HG02678 (cell line): ENCODE measurements around the gene OR8D1.

Experiments
- ATAC-seq: cut with Tn5 transposase; IDR thresholded peaks from one replicate; pipeline ENCODE4 v1.9.1; 2021; ENCODE audit warnings: mild to moderate bottlenecking, moderate library complexity; ENCODE audit not compliant: unreplicated experiment

Gene OR8D1

GRCh38 chr11:124313849-124314248 lies at the start of gene OR8D1:
Gene OR8D1 (minus strand): TSS chr11:124313949. CDS start chr11:124310766, 3,183 bp downstream.
- no peak for ATAC-seq

GRCh38 chr11:124359566-124359965 lies 45.8 kb upstream of the OR8D1 start:
- no peak for ATAC-seq

GRCh38 chr11:124346311-124346955 lies 32.7 kb upstream of the OR8D1 start:
- ATAC-seq = no peak

- no peak for ATAC-seq
Measured at GRCh38 chr11:124344346-124344745, 30.6 kb upstream of the OR8D1 start.

GRCh38 chr11:124340142-124340447 lies 26.3 kb upstream of the OR8D1 start:
- no peak for ATAC-seq

GRCh38 chr11:124339396-124340141 lies 25.8 kb upstream of the OR8D1 start:
- no peak for ATAC-seq

- no peak for ATAC-seq
Measured at GRCh38 chr11:124331873-124332272, 18.1 kb upstream of the OR8D1 start.

- peak; percentile 93 for ATAC-seq
Measured at GRCh38 chr11:124329787-124330478, 16.2 kb upstream of the OR8D1 start.

- ATAC-seq = no peak
Measured at GRCh38 chr11:124327775-124328174, 14.0 kb upstream of the OR8D1 start.

- no peak for ATAC-seq
Measured at GRCh38 chr11:124322356-124322755, 8.6 kb upstream of the OR8D1 start.

- ATAC-seq = no peak
Measured at GRCh38 chr11:124320097-124320496, 6.3 kb upstream of the OR8D1 start, which contains the start of gene OR8D2. Gene OR8D2 (minus strand): TSS chr11:124320197. CDS start chr11:124320197, 0 bp downstream.

- no peak for ATAC-seq
Measured at GRCh38 chr11:124315052-124315451, 1.3 kb upstream of the OR8D1 start.

GRCh38 chr11:124313131-124313530 lies 618 bp downstream of the OR8D1 start:
- ATAC-seq = no peak

- no peak for ATAC-seq
Measured at GRCh38 chr11:124311670-124312069, 2.1 kb downstream of the OR8D1 start.

GRCh38 chr11:124311269-124311668 lies 2.5 kb downstream of the OR8D1 start:
- no peak for ATAC-seq

GRCh38 chr11:124310721-124311120 lies 3.0 kb downstream of the OR8D1 start:
- no peak for ATAC-seq

GRCh38 chr11:124307093-124307492 lies 6.7 kb downstream of the OR8D1 start:
- ATAC-seq = no peak

GRCh38 chr11:124302347-124303125 lies 11.2 kb downstream of the OR8D1 start:
- ATAC-seq = no peak

- no peak for ATAC-seq
Measured at GRCh38 chr11:124301548-124301947, 12.2 kb downstream of the OR8D1 start.

GRCh38 chr11:124297921-124298320 lies 15.8 kb downstream of the OR8D1 start:
- no peak for ATAC-seq

GRCh38 chr11:124296016-124296415 lies 17.7 kb downstream of the OR8D1 start:
- ATAC-seq = no peak
